ENCODE results near the gene GRIK4.

GRCh38 chr11:120519474-120519873 lies 7.9 kb downstream of the GRIK4 start:
- TF ChIP-seq ZNF274 (IDR thresholded peaks at IDR 0.05; ENCODE audit: low read depth, low read length), result no peak
- TF ChIP-seq SUZ12 (IDR thresholded peaks at IDR 0.05; ENCODE audit: extremely low read depth, insufficient read depth, insufficient read length), result no peak

Measured in NT2/D1 (cell line).